ENCODE results near the gene UNC45A.
"Not testable (repeated sequence)": the region's sequence is repeated elsewhere in the genome, so short reads cannot be mapped to it uniquely, and the experiment has no call there.

DNA sequence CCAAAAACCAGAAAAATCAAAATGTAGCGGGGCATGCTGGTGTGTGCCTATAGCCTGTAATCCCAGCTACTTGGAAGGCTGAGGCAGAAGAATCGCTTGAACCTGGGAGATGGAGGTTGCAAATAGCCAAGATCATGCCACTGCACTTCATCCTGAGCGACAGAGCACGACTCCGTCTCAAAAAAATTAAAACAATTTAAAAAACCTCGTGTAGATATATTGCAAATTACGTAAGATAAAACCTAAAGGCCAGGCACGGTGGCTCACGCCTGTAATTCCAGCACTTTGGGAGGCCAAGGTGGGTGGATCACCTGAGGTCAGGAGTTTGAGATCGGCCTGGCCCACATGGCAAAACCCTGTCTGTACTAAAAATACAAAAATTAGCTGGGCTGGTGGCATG is 8.3 kb upstream of the UNC45A start:
- not testable (repeated sequence) for TF ChIP-seq CTCF, POLR2A (IDR thresholded peaks at IDR 0.05)

Measured in right lobe of liver (tissue), 4 donors.